Measurements from ENCODE around the gene HCAR2.
A peak's percentile ranks its signal among the peaks of the same experiment; 100 is the strongest.
"Not testable (repeated sequence)": the region's sequence is repeated elsewhere in the genome, so short reads cannot be mapped to it uniquely, and the experiment has no call there.

HCAR2 gene

GRCh38 chr12:122729583-122730214 is 26.5 kb upstream of the HCAR2 start:
- no peak for ATAC-seq (replicated peaks)
- no peaks in the 10 kb centered on the region for H3K27me3 Mint-ChIP-seq
- no peak for DNase-seq
- H3K4me3 Mint-ChIP-seq = no peak overlapping the region
- peaks cover 0 to 5% of the 10 kb centered on the region in 2 donors for H3K9me3 Mint-ChIP-seq
- peaks cover 39 to 52% of the 10 kb centered on the region in 2 donors for H3K4me1 Mint-ChIP-seq
- H3K27ac Mint-ChIP-seq = no peak overlapping the region
- peaks cover 0 to 3% of the 10 kb centered on the region in 2 donors for H3K36me3 Mint-ChIP-seq

DNA sequence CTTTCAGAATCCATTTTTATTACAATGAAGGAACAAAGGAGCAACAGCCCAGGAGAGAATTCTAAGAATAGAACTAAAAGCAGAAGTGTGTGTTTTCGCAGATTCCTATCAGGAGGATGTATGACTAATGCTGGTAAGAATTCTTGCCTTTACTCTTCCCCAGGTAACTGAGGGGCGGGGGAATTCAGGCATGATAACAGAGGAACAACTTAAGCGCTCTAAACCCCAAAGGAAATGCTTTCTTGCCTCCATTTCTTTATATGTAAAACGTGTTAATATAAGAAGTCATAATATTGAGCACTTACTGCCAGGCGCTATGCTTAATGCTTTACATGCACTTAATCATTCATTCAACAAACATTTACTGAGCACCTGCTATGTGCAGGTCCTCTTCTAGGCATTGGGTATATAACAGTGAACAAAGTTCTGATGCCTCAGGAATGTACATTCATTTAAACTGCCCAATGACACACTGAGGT is 23.0 kb upstream of the HCAR2 start:
- ATAC-seq (replicated peaks) (peak; percentile 48 to 49), DNase-seq (no peak)
- peak overlapping the region; percentile 9 to 30 for H3K4me3 Mint-ChIP-seq
- no peaks in the 10 kb centered on the region for H3K36me3 Mint-ChIP-seq
- H3K9me3 Mint-ChIP-seq = no peaks in the 10 kb centered on the region
- peak overlapping the region; percentile 71 for H3K27ac Mint-ChIP-seq
- peaks cover 32 to 44% of the 10 kb centered on the region in 2 donors for H3K4me1 Mint-ChIP-seq
- no peaks in the 10 kb centered on the region for H3K27me3 Mint-ChIP-seq

GRCh38 chr12:122725452-122726079 is 22.4 kb upstream of the HCAR2 start:
- ATAC-seq (replicated peaks) (peak in 1 of 2 donors; percentile 1), DNase-seq (no peak)
- Mint-ChIP-seq H3K4me1 (peaks cover 34 to 49% of the 10 kb centered on the region in 2 donors), H3K27me3 (no peaks in the 10 kb centered on the region), H3K27ac (peak overlapping the region; percentile 71), H3K36me3 (no peaks in the 10 kb centered on the region), H3K9me3 (no peaks in the 10 kb centered on the region), H3K4me3 (peak overlapping the region; percentile 9 to 30)

DNA sequence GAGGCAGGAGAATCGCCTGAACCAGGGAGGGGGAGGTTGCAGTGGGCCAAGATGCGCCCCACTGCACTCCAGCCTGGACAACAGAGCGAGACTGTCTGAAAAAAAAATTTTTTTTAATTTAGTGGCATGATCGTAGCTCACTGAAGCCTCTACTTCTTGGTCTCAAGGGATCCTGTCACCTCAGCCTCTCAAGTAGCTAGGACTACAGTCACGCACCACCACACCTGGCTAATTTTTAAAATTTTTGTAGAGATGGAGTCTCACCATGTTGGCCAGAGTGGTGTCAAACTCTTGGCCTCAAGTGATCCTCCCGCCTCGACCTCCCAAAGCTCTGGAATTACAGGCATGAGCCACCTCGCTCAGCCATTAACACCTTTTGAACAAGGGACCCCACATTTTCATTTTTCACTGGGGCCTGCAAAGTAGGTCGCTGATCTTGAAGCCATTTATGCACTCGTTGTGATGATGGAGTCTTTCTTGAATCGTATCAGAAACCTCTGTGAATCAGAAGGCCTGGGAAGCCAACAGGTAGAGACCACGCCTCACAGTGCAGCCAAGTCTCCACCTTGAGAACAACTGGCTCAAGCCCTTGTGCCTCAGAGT is 21.6 kb upstream of the HCAR2 start:
- Mint-ChIP-seq H3K9me3 (no peaks in the 10 kb centered on the region), H3K4me1 (peaks cover 31 to 55% of the 10 kb centered on the region in 2 donors), H3K4me3 (no peak overlapping the region), H3K27ac (peak overlapping the region; percentile 70), H3K27me3 (no peaks in the 10 kb centered on the region), H3K36me3 (no peaks in the 10 kb centered on the region)
- DNase-seq (no peak), ATAC-seq (replicated peaks) (peak; percentile 63 to 65)

DNA sequence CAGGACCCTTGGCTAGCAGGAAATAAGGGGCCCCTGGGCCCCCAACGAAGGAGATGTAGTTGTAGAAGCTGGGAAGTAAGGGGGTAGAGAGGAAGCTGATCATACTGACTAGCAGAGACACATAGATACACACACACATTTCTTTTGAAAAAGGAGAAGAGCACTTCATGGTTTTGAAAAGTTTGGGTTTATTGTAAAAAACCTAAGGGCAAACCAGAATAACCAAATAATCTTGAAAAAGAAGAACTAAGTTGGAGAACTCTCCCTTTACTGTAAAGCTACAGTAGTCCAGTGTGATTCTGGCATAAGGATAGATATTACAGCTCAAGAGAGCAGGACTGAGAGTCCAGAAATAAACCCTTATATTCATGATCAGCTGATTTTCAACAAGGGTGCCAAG is 19.2 kb upstream of the HCAR2 start:
- Mint-ChIP-seq H3K4me1 (peaks cover 33 to 55% of the 10 kb centered on the region in 2 donors), H3K9me3 (no peaks in the 10 kb centered on the region), H3K27ac (no peak overlapping the region), H3K4me3 (no peak overlapping the region), H3K27me3 (no peaks in the 10 kb centered on the region), H3K36me3 (no peaks in the 10 kb centered on the region)
- ATAC-seq (replicated peaks) (peak in 1 of 2 donors; percentile 26), DNase-seq (no peak)

- no peaks in the 10 kb centered on the region for H3K36me3 Mint-ChIP-seq
- H3K27me3 Mint-ChIP-seq = no peaks in the 10 kb centered on the region
- ATAC-seq (replicated peaks) = peak; percentile 39 to 48
- H3K4me3 Mint-ChIP-seq = no peak overlapping the region
- no peak overlapping the region for H3K27ac Mint-ChIP-seq
- no peak for DNase-seq
- H3K9me3 Mint-ChIP-seq = no peaks in the 10 kb centered on the region
- peaks cover 29 to 49% of the 10 kb centered on the region in 2 donors for H3K4me1 Mint-ChIP-seq
Measured at GRCh38 chr12:122721057-122721545, 17.9 kb upstream of the HCAR2 start.

GRCh38 chr12:122716658-122717057 is 13.5 kb upstream of the HCAR2 start, which contains the start of gene HCAR3:
TSS of gene HCAR3 (minus strand) at chr12:122716811. CDS start at chr12:122716737, 74 bp downstream.
- H3K4me3 Mint-ChIP-seq, H3K27me3 Mint-ChIP-seq: not testable (repeated sequence)
- peaks cover 10 to 17% of the 10 kb centered on the region in 2 donors for H3K4me1 Mint-ChIP-seq

DNA sequence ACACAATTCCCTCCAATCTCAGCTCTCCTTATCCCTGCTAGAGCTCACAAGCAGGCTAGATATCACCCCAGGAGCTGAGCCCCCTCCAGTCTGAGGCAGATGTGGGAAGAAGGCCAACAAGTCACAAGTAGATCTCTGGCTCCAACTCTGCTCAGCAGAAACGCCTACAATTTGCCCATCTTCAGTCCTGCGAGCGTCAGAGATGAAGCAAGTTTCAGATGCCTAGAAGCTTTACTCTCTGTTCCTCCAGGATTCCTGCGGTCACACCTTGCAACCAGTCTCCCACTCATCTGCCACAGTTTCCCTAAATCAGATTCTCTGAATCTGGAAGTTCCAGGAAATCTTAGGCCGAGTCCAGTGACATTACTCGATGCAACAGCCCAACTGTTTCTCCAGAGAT is 12.1 kb upstream of the HCAR2 start:
- H3K27ac Mint-ChIP-seq; H3K4me3 Mint-ChIP-seq; H3K27me3 Mint-ChIP-seq; DNase-seq; H3K9me3 Mint-ChIP-seq; ATAC-seq (replicated peaks); H3K36me3 Mint-ChIP-seq: not testable (repeated sequence)
- peaks cover 13 to 14% of the 10 kb centered on the region in 2 donors for H3K4me1 Mint-ChIP-seq

More at GRCh38 chr12:122716658-122717057, 13.5 kb upstream of the HCAR2 start, which contains the start of gene HCAR3:
- H3K9me3 Mint-ChIP-seq; ATAC-seq (replicated peaks); H3K27ac Mint-ChIP-seq; H3K36me3 Mint-ChIP-seq; DNase-seq: not testable (repeated sequence)

- not testable (repeated sequence) for H3K4me3 Mint-ChIP-seq; H3K36me3 Mint-ChIP-seq; H3K27ac Mint-ChIP-seq; DNase-seq; H3K9me3 Mint-ChIP-seq; ATAC-seq (replicated peaks); H3K27me3 Mint-ChIP-seq
- peaks cover 11 to 12% of the 10 kb centered on the region in 2 donors for H3K4me1 Mint-ChIP-seq
Measured at GRCh38 chr12:122713491-122714188, 10.5 kb upstream of the HCAR2 start.

DNA sequence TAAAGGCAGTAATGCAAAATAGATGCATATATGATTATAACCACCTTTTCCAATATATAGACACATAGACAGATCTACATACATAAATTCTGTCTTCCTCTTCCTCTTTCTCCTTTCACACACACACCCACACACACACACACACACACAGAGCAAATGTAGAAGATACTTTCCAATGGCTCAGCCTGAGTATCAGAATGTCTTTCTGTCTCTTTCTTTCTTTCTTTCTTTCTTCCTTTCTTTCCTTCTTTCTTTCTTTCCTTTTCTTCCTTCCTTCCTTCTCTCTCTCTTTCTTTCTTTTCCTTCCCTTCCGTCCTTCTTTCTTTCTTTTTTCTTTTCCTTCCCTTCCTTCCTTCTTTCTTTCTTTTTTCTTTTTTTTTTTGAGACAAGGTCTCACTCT is 8.1 kb upstream of the HCAR2 start:
- H3K27ac Mint-ChIP-seq, H3K9me3 Mint-ChIP-seq, H3K27me3 Mint-ChIP-seq, H3K36me3 Mint-ChIP-seq, DNase-seq: not testable (repeated sequence)
- peak overlapping the region in 1 of 2 donors; percentile 11 for H3K4me3 Mint-ChIP-seq
- peak; percentile 74 to 81 for ATAC-seq (replicated peaks)
- H3K4me1 Mint-ChIP-seq = peaks cover 11 to 12% of the 10 kb centered on the region in 2 donors

GRCh38 chr12:122710341-122710740 is 7.2 kb upstream of the HCAR2 start:
- not testable (repeated sequence) for DNase-seq; H3K36me3 Mint-ChIP-seq; H3K9me3 Mint-ChIP-seq; H3K4me3 Mint-ChIP-seq; ATAC-seq (replicated peaks); H3K27ac Mint-ChIP-seq; H3K27me3 Mint-ChIP-seq
- peaks cover 11 to 12% of the 10 kb centered on the region in 2 donors for H3K4me1 Mint-ChIP-seq

- peaks cover 11 to 12% of the 10 kb centered on the region in 2 donors for H3K4me1 Mint-ChIP-seq
- ATAC-seq (replicated peaks); H3K4me3 Mint-ChIP-seq; H3K27me3 Mint-ChIP-seq; H3K9me3 Mint-ChIP-seq; H3K27ac Mint-ChIP-seq; DNase-seq; H3K36me3 Mint-ChIP-seq: not testable (repeated sequence)
Measured at GRCh38 chr12:122709287-122709686, 6.1 kb upstream of the HCAR2 start.

DNA sequence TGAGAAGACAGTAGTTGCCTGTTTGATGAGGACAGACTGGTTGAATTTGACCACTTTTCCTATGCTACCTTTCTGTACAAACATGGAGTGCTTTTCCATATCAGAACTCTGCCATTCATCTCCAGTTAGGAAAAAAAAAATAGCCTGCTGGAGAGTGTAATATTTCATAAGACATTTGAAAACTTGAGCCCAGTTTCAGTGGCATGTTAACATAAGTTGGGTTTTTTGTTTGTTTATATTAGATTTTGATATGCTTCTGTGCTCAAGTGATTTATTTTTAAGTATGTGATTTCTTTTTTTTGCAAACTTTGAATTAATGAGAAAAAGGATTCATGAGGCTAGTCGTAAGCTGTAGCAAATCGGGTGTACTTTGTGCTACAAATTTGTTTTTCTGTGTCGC is 684 bp upstream of the HCAR2 start:
- not testable (repeated sequence) for ATAC-seq (replicated peaks); H3K4me1 Mint-ChIP-seq; H3K27ac Mint-ChIP-seq; H3K27me3 Mint-ChIP-seq; H3K4me3 Mint-ChIP-seq; DNase-seq; H3K9me3 Mint-ChIP-seq; H3K36me3 Mint-ChIP-seq

DNA sequence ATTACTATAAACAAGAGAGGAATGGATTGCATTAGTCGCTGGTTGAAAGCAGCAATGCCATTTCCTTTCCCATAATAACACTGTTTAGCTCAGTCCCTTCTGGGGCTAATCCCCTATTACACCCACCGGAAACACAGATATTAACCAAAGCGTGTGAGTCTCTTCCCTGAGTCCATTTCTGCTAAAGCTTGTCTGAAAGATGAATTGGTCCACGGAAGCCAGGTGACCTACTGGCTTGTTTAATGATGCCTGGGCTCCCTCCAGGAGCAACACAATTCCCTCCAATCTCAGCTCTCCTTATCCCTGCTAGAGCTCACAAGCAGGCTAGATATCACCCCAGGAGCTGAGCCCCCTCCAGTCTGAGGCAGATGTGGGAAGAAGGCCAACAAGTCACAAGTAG is 1.7 kb downstream of the HCAR2 start:
- H3K4me3 Mint-ChIP-seq; H3K27me3 Mint-ChIP-seq; H3K4me1 Mint-ChIP-seq; ATAC-seq (replicated peaks); H3K36me3 Mint-ChIP-seq; DNase-seq; H3K27ac Mint-ChIP-seq; H3K9me3 Mint-ChIP-seq: not testable (repeated sequence)
